IPS-20b (cell line): ENCODE results near the gene FBXL14.
"Not testable (repeated sequence)": the region's sequence is repeated elsewhere in the genome, so short reads cannot be mapped to it uniquely, and the experiment has no call there.

Experiments used
- H3K27ac ChIP-seq: one replicate; pipeline ENCODE4 v1.5.1; 2013; ENCODE audit warnings: low read length
- H3K27me3 ChIP-seq: 2 replicates; pipeline ENCODE4 v1.6.1; 2013; ENCODE audit warnings: mild to moderate bottlenecking, low read length, inconsistent platforms; ENCODE audit not compliant: insufficient read depth
- H3K36me3 ChIP-seq: 2 replicates; pipeline ENCODE4 v1.6.1; 2013; ENCODE audit warnings: low read depth, mild to moderate bottlenecking, inconsistent platforms, low read length, moderate library complexity; ENCODE audit not compliant: insufficient read depth
- H3K4me1 ChIP-seq: 2 replicates; pipeline ENCODE4 v1.6.1; 2013; ENCODE audit warnings: mild to moderate bottlenecking, control low read depth, inconsistent platforms, low read length, moderate library complexity; ENCODE audit not compliant: insufficient read depth
- H3K4me3 ChIP-seq: 2 replicates; pipeline ENCODE4 v1.5.1; 2013; ENCODE audit warnings: mild to moderate bottlenecking, low read length, inconsistent platforms
- H3K9ac ChIP-seq: 2 replicates; pipeline ENCODE4 v1.6.1; 2013; ENCODE audit warnings: low read depth, mild to moderate bottlenecking, inconsistent platforms, low read length, moderate library complexity
- H3K9me3 ChIP-seq: 2 replicates; pipeline ENCODE4 v1.6.1; 2013; ENCODE audit warnings: mild to moderate bottlenecking, low read depth, low read length, inconsistent platforms; ENCODE audit not compliant: insufficient read depth

The FBXL14 gene

DNA sequence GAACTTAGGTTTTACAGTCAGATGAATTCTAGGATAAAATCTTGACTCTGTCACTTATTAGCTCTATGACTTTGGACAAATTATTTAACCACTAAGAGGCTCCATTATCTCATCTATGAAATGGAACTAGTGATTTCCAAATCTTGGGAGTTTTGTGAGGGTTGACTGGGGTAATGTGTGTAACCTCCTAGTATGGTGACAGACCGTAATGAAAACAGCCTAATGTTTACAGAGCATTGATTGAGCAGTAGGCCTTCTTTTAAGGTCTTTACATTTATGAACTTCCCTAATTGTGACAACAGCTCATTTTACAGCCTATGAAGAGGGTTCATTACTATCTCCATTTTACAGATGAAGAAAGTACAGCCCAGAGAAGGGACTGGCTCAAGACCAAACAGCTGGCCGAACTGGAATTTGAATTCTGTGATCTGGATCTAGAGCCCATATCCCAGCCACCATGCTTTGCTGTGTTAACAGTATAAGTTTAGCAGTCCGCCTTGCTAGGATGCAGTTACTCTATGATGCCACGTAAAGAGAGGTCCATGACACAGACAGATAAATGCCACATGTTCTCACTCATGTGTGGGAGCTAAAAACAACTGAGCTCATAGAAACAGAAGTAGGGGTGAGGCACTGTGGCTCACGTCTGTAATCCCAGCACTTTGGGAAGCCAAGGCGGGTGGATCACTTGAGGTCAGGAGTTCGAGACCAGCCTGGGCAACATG, 9.1 kb upstream of the FBXL14 start:
- Histone ChIP-seq H3K36me3 (no peaks in the 10 kb centered on the region), H3K4me1 (peaks cover 3% of the 10 kb centered on the region), H3K9ac (no peak overlapping the region), H3K9me3 (no peaks in the 10 kb centered on the region), H3K27ac (no peak overlapping the region), H3K4me3 (no peak overlapping the region), H3K27me3 (peaks cover 42% of the 10 kb centered on the region)

DNA sequence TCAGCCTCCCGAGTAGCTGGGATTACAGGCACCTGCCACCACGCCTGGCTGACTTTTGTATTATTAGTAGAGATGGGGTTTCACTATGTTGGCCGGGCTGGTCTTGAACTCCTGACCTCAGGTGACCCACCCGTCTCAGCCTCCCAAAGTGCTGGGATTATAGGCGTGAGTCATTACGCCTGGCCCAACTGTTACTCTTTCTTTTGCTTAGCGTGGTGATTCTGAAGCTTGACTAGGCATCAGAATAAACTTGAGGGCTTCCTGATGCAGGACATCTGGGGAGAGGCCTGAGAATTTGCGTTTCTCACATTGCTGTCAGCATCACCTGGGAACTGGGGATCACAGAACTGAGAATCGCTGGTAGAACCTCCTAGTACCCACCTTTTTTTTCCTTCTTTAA, 8.3 kb upstream of the FBXL14 start:
- H3K36me3 ChIP-seq, H3K4me3 ChIP-seq, H3K9ac ChIP-seq, H3K9me3 ChIP-seq, H3K27ac ChIP-seq, H3K4me1 ChIP-seq: not testable (repeated sequence)
- peaks cover 48% of the 10 kb centered on the region for H3K27me3 ChIP-seq

DNA sequence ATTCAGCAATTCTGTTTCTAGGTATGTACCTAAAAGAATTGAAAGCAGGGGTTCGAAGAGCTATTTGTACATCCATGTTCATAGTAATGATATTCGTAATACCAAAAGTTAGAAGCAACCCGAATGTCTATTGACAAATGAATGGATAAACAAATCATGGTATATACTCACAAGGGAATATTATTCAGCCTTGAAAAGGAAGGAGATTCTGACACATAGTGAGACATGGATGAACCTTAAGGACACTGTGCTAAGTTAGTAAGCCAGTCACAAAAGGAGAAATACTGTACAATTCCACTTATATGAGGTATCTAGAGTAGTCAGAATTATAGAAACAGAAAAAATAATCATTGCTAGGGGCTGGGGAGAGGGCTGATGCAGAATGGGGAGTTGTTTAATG, 4.4 kb upstream of the FBXL14 start:
- no peak overlapping the region for H3K9ac ChIP-seq

DNA sequence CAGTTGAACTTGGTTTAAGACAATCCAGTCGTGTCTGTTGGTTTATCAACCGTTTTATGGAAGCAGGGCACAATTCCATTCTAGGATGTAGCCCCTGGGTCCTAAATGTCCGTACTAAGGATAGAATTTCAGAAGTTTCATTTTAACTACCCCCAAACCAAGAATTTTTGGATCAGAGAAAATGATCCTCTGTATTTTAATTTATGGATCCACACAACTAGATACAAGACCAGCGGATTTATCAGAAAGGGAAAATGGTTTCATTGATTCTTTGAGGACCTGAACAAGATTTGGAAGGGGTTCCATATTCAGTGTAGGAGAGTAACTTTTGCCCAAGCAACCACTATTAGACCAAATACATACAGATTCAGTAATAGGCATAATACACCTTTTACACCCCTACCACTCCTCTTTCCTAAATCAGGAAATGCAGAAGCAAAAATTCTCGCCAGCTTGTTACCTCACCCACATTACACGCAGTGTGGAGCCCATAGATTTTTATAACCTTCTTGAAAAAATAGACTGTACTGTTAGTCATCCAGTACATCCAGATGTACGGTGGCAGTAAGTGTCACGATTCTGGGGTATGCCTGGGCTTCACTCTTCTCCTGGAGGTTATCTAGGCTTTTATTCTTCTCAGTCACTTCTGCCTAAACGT, 1.4 kb upstream of the FBXL14 start:
- Histone ChIP-seq H3K9ac (no peak overlapping the region), H3K9me3 (no peaks in the 10 kb centered on the region), H3K4me1 (peaks cover 25% of the 10 kb centered on the region), H3K36me3 (no peaks in the 10 kb centered on the region), H3K27me3 (peaks cover 62% of the 10 kb centered on the region), H3K27ac (no peak overlapping the region), H3K4me3 (peak overlapping the region; percentile 77; the same call in 1 of the 2 replicates)

More for the DNA sequence above, 4.4 kb upstream of the FBXL14 start:
- Histone ChIP-seq H3K4me3 (no peak overlapping the region), H3K36me3 (no peaks in the 10 kb centered on the region), H3K9me3 (no peaks in the 10 kb centered on the region), H3K27me3 (peaks cover 40% of the 10 kb centered on the region), H3K27ac (no peak overlapping the region), H3K4me1 (peaks cover 6% of the 10 kb centered on the region)

DNA sequence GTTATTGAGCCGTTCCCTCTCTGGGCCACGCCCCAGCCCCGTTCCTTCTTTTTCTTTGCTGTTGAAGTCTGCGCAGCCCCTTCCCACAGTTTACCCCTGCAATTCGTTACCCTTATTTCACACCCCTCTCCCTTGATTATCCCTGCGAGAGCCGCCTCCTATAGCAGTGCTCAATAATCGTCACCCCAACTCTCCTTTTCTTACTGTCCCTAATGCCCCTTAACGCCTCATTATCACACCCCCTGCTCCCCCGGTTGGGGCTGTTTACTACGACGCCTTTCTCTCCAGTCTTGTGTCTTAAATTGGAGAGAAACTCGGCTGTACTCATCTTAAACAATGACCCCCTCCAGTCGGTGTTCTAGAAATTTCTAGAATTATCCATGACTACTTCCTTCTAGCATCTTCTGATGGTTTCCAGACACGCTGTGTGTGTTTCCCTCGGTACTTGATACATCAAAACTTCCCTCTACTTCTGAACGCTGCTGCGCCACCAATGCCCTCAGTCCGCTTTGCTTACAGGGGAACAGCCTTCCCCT, 713 bp upstream of the FBXL14 start:
- peaks cover 30% of the 10 kb centered on the region for H3K4me1 ChIP-seq
- H3K27ac ChIP-seq = no peak overlapping the region
- H3K36me3 ChIP-seq = no peaks in the 10 kb centered on the region
- H3K4me3 ChIP-seq = peak overlapping the region; percentile 77
- H3K9ac ChIP-seq = peak overlapping the region; percentile 17; the same call in 1 of the 2 replicates
- H3K27me3 ChIP-seq = peaks cover 69% of the 10 kb centered on the region
- H3K9me3 ChIP-seq = no peaks in the 10 kb centered on the region

DNA sequence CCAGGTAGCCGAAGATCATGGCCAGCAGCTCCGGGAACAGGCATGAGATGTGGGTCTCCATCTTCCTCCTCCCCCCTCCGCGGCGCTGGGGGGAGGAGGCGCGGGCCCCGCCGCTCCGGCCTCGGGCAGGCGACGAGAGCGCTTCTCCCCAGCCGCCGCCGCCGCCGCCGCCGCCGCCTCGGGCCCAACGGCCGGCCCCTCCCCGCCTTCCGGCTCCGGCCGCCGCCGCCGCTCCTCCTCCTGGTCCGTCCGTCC, 448 bp downstream of the FBXL14 start:
- H3K27ac ChIP-seq = no peak overlapping the region

DNA sequence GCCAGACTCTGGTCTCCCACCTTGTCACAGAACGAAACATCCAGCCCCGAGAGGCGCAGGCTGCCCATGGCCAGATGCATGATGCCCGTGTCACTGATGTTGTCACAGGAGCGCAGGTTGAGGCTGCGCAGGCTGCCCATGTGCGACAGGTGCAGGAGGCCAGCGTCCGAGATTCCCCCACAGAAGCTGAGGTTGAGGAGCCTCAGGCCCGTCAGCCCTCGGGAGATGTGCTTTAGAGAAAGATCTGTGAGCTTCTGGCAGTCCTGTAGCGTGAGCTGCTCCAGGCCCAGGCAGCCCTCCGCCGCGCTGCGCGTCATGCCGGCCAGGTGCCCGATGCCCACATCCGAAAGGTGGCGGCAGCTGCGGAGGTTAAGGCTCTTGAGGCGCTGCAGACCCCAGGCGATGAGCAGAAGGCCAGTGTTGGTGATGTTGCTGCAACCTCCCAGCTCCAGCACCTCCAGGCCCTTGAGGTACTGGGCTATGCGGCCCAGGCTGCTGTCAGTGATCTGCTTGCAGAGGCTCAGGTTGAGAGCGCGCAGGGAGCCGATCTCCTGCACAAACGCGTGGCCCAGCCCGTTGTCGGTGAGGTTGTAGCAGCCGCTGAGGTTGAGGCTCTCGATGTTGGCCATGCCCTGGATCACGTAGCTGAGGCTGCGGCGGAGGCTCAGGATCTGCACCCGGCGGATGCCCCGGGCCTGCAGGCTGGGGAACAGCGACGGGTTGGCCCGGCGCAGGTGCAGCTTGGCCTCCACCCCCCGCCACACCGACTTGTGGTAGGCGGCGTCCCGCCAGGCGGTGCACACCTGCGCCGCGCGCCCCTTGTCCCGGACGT, 991 bp downstream of the FBXL14 start:
- peak overlapping the region; percentile 26; the same call in 1 of the 2 replicates for H3K9ac ChIP-seq
- H3K27ac ChIP-seq = no peak overlapping the region

More for the DNA sequence above, 448 bp downstream of the FBXL14 start:
- peaks cover 38% of the 10 kb centered on the region for H3K4me1 ChIP-seq
- no peaks in the 10 kb centered on the region for H3K9me3 ChIP-seq
- H3K36me3 ChIP-seq = no peaks in the 10 kb centered on the region
- peak overlapping the region; percentile 26; the same call in 1 of the 2 replicates for H3K9ac ChIP-seq
- peak overlapping the region; percentile 72 for H3K4me3 ChIP-seq
- H3K27me3 ChIP-seq = peaks cover 81% of the 10 kb centered on the region

DNA sequence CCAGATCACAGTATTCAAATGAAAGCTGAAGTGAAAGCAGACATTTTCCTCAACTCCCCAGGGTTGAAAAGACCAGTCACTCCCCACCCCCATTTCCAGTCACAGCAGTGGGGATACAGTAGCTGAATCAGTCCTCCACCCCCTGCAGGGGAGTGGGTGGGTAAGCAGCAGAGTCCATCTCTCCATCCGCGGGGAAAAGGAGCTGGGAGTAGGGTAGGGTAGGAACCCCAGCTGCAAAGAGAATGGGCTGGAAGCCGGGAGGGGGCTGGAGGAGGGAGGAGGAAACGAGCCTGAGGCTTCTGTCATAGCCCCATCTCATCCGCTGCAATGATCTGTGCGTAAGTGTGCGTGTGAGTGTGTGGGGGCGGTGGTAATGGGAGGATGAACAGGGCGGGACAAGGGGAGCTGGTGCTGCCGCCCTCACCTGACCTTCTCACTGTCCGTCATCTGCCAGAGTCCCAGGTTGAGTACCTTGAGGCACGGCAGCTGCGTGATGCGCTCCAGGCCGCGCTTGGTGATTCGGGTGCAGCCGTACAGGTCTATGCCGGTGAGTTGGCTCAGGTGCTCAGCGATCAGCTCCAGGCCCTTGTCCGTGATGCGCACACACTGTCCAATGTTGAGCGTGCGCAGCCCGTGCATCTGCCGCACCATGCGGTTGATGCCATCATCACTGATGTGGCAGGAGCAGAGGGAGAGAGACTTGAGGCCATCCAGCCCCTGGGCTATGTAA, 1.8 kb downstream of the FBXL14 start:
- Histone ChIP-seq H3K9ac (peak overlapping the region; percentile 31; the same call in 1 of the 2 replicates), H3K36me3 (no peaks in the 10 kb centered on the region), H3K4me1 (peaks cover 48% of the 10 kb centered on the region), H3K27ac (no peak overlapping the region), H3K27me3 (peaks cover 86% of the 10 kb centered on the region), H3K9me3 (no peaks in the 10 kb centered on the region), H3K4me3 (peak overlapping the region; percentile 72)

More for the DNA sequence above, 991 bp downstream of the FBXL14 start:
- no peaks in the 10 kb centered on the region for H3K9me3 ChIP-seq
- H3K27me3 ChIP-seq = peaks cover 86% of the 10 kb centered on the region
- peaks cover 43% of the 10 kb centered on the region for H3K4me1 ChIP-seq
- no peaks in the 10 kb centered on the region for H3K36me3 ChIP-seq
- H3K4me3 ChIP-seq = peak overlapping the region; percentile 72

DNA sequence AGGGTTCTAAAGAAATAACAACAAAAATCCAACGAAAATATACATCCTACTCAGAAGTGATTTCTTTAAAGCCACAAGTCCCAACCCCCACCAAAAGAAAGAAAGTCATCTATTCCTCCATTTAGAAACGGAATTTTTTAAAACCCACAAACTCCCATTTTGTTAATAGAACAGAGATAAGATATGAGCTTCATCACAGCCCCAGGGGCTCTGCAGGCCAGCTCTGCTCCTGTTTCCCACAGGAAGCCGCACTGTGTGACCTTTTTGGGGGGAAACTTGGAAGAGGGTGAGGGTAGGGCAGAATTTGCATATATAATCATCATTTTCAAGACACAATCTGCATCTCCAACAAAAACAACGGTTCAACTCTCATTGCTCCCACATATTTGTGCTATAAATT, 2.8 kb downstream of the FBXL14 start:
- Histone ChIP-seq H3K27ac (no peak overlapping the region), H3K9me3 (no peaks in the 10 kb centered on the region), H3K27me3 (peaks cover 89% of the 10 kb centered on the region), H3K4me1 (peaks cover 53% of the 10 kb centered on the region), H3K4me3 (peak overlapping the region; percentile 65), H3K36me3 (no peaks in the 10 kb centered on the region), H3K9ac (0 out of 2 replicates have a peak overlapping the region, but pooled peaks have one; percentile 17)

DNA sequence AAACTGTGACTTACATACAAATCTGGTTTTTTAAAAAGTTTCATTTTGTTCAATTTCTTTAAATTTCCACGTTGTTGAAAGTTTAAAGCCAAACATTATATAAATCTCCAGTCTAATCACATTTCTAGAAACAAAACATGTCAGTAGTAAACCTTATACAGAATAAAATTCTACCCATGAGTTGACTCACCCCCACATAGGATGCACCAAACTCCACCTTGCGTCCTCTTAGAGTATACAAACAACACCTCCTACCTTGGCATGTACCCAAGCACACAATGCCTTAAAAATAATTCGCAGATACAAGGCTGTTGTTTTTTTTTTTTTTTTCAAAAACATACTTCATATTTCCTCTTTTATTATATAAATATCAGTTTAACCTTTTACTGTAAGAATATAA, 3.3 kb downstream of the FBXL14 start:
- Histone ChIP-seq H3K36me3 (no peaks in the 10 kb centered on the region), H3K27me3 (peaks cover 89% of the 10 kb centered on the region), H3K4me3 (peak overlapping the region; percentile 65), H3K4me1 (peaks cover 53% of the 10 kb centered on the region), H3K27ac (no peak overlapping the region), H3K9ac (0 out of 2 replicates have a peak overlapping the region, but pooled peaks have one; percentile 34), H3K9me3 (no peaks in the 10 kb centered on the region)
